ENCODE measurements around the gene RPEL1.
"Not testable (repeated sequence)": the region's sequence is repeated elsewhere in the genome, so short reads cannot be mapped to it uniquely, and the experiment has no call there.

The RPEL1 gene

DNA sequence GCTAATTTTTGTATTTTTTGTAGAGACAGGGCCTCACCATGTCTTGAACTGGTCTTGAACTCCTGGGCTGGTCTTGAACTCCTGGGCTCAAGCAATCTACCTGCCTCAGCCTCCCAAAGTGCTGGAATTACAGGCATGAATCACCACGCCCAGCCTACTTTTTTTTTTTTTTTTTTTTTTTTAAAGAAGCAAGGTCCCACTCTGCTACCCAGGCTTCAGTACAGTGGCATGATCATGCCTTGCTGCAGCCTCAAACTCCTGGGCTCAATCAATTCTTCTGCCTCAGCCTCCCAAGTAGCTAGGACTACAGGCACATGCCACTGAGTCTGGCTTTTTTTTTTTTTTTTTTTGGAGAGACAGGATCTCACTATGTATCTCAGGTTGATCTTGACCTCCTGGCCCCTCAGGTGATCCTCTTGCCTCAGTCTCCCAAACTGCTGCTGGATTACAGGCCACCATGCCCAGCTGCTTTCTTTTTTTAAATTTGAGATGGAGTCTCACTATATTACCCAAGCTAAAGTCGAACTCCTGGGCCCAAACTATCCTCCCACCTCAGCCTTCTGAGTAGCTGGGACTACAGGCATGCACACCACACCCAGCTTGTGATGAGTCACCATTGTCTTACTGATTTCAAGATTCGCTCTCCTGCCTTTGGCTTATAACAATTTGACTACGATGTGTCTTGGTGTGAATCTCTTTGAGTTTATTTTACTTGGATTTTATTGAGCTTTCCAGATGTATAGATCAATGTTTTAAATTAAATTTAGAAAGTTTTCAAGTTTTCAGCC is 9.0 kb downstream of the RPEL1 start:
- H3K4me3 ChIP-seq (ENCODE audit: insufficient read depth, low read length, poor library complexity, severe bottlenecking): no peak overlapping the region
- no peaks in the 10 kb centered on the region for H4K20me1 ChIP-seq (ENCODE audit: low read depth, low read length)
- H3K36me3 ChIP-seq (ENCODE audit: low read length): no peaks in the 10 kb centered on the region
- H2AFZ ChIP-seq (ENCODE audit: low read depth, low read length, severe bottlenecking): no peak overlapping the region
- no peaks in the 10 kb centered on the region for H3K27me3 ChIP-seq (ENCODE audit: low read length)
- no peaks in the 10 kb centered on the region for H3K9me2 ChIP-seq (replicated peaks; ENCODE audit: insufficient read depth, low read length)
- no peak overlapping the region for H3K27ac ChIP-seq (ENCODE audit: low read depth, low read length)
- no peaks in the 10 kb centered on the region for H3K79me2 ChIP-seq (ENCODE audit: insufficient read depth, low read length)
- H3K9me3 ChIP-seq (ENCODE audit: insufficient read depth, low read length): peaks cover 4% of the 10 kb centered on the region; the same call in 1 of the 2 replicates
- H3K4me2 ChIP-seq (ENCODE audit: low read depth, low read length, poor library complexity, severe bottlenecking): no peak overlapping the region
- H3F3A ChIP-seq (ENCODE audit: insufficient read depth): no peaks in the 10 kb centered on the region
- TF ChIP-seq, protein P1, sequence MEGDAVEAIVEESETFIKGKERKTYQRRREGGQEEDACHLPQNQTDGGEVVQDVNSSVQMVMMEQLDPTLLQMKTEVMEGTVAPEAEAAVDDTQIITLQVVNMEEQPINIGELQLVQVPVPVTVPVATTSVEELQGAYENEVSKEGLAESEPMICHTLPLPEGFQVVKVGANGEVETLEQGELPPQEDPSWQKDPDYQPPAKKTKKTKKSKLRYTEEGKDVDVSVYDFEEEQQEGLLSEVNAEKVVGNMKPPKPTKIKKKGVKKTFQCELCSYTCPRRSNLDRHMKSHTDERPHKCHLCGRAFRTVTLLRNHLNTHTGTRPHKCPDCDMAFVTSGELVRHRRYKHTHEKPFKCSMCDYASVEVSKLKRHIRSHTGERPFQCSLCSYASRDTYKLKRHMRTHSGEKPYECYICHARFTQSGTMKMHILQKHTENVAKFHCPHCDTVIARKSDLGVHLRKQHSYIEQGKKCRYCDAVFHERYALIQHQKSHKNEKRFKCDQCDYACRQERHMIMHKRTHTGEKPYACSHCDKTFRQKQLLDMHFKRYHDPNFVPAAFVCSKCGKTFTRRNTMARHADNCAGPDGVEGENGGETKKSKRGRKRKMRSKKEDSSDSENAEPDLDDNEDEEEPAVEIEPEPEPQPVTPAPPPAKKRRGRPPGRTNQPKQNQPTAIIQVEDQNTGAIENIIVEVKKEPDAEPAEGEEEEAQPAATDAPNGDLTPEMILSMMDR (IDR thresholded peaks at IDR 0.05; ENCODE audit: insufficient read depth, low read length, poor library complexity, severe bottlenecking): no peak
- no peak for TF ChIP-seq EZH2phosphoT487 (conservative IDR thresholded peaks at IDR 0.05; ENCODE audit: low read length)
- no peak overlapping the region for H3K9ac ChIP-seq (ENCODE audit: low read length)

DNA sequence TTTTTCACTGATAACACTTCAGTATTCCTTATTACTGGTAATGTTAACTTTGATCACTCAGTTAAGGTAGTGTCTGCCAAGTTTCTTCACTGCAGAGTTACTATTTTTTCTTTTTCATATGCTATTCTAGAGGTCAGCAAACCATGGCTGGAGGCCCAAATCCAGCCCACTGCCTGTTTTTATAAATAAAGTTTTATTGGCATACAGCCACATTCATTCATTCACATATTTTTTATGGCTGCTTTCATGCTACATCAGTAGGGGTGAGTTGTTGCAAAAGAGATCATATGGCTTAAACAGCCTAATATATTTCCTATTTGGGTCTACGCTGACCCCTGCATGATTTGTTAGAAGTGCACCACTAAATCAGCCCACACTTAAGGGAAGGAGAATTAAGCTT is 10.9 kb downstream of the RPEL1 start:
- Histone ChIP-seq H3K27me3 (ENCODE audit: low read length) (no peaks in the 10 kb centered on the region), H3K79me2 (ENCODE audit: insufficient read depth, low read length) (no peaks in the 10 kb centered on the region), H3K27ac (ENCODE audit: low read depth, low read length) (no peak overlapping the region), H3K9me2 (replicated peaks; ENCODE audit: insufficient read depth, low read length) (no peaks in the 10 kb centered on the region), H2AFZ (ENCODE audit: low read depth, low read length, severe bottlenecking) (no peak overlapping the region), H3K4me2 (ENCODE audit: low read depth, low read length, poor library complexity, severe bottlenecking) (no peak overlapping the region), H4K20me1 (ENCODE audit: low read depth, low read length) (no peaks in the 10 kb centered on the region), H3K9me3 (ENCODE audit: insufficient read depth, low read length) (no peaks in the 10 kb centered on the region), H3K4me3 (ENCODE audit: insufficient read depth, low read length, poor library complexity, severe bottlenecking) (no peak overlapping the region), H3F3A (ENCODE audit: insufficient read depth) (no peaks in the 10 kb centered on the region), H3K36me3 (ENCODE audit: low read length) (no peaks in the 10 kb centered on the region), H3K9ac (ENCODE audit: low read length) (no peak overlapping the region)
- TF ChIP-seq EZH2phosphoT487 (conservative IDR thresholded peaks at IDR 0.05; ENCODE audit: low read length): no peak
- TF ChIP-seq, protein P1 (IDR thresholded peaks at IDR 0.05; ENCODE audit: insufficient read depth, low read length, poor library complexity, severe bottlenecking): no peak

DNA sequence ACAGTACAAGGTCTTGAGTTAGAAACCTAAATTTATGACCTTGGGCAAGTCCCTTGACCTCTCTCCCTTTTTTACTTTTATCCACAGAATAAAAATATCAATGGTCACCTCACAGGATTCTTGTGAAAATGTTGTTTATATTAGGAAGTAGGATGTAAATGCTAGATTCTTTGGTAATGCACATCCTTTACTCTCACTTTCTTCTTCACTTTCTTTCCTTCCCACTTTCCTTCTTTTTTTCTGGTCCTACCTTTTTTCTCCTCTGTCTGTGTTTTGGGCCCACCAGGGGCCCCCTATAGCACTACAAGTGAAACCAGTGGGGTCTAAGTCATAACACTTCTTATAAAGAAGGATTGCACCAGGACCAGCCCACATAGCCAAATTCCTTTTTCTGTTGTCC is 12.1 kb downstream of the RPEL1 start:
- H3K9ac ChIP-seq (ENCODE audit: low read length): no peak overlapping the region
- no peaks in the 10 kb centered on the region for H3K36me3 ChIP-seq (ENCODE audit: low read length)
- no peaks in the 10 kb centered on the region for H3F3A ChIP-seq (ENCODE audit: insufficient read depth)
- no peaks in the 10 kb centered on the region for H3K27me3 ChIP-seq (ENCODE audit: low read length)
- H3K4me3 ChIP-seq (ENCODE audit: insufficient read depth, low read length, poor library complexity, severe bottlenecking): no peak overlapping the region
- no peaks in the 10 kb centered on the region for H4K20me1 ChIP-seq (ENCODE audit: low read depth, low read length)
- no peak overlapping the region for H2AFZ ChIP-seq (ENCODE audit: low read depth, low read length, severe bottlenecking)
- no peaks in the 10 kb centered on the region for H3K9me2 ChIP-seq (replicated peaks; ENCODE audit: insufficient read depth, low read length)
- H3K9me3 ChIP-seq (ENCODE audit: insufficient read depth, low read length): no peaks in the 10 kb centered on the region
- H3K4me2 ChIP-seq (ENCODE audit: low read depth, low read length, poor library complexity, severe bottlenecking): no peak overlapping the region
- H3K79me2 ChIP-seq (ENCODE audit: insufficient read depth, low read length): no peaks in the 10 kb centered on the region
- no peak overlapping the region for H3K27ac ChIP-seq (ENCODE audit: low read depth, low read length)
- no peak for TF ChIP-seq EZH2phosphoT487 (conservative IDR thresholded peaks at IDR 0.05; ENCODE audit: low read length)
- TF ChIP-seq, protein P1 (IDR thresholded peaks at IDR 0.05; ENCODE audit: insufficient read depth, low read length, poor library complexity, severe bottlenecking): no peak

DNA sequence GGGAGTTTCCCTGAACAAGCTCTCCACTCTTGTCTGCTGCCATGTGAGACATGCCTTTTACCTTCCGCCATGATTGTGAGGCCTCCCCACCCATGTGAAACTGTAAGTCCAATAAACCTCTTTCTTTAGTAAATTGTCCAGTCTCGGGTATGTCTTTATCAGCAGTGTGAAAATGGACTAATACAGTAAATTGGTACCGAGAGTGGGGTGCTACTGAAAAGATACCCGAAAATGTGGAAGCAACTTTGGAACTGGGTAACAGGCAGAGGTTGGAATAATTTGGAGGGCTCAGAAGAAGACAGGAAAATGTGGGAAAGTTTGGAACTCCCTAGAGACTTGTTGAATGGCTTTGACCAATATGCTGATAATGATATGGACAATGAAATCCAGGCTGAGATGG is 13.2 kb downstream of the RPEL1 start:
- H3F3A ChIP-seq (ENCODE audit: insufficient read depth); H3K4me2 ChIP-seq (ENCODE audit: low read depth, low read length, poor library complexity, severe bottlenecking); H3K27ac ChIP-seq (ENCODE audit: low read depth, low read length); H4K20me1 ChIP-seq (ENCODE audit: low read depth, low read length); H3K9me3 ChIP-seq (ENCODE audit: insufficient read depth, low read length); H3K9me2 ChIP-seq (replicated peaks; ENCODE audit: insufficient read depth, low read length); H3K36me3 ChIP-seq (ENCODE audit: low read length); H3K4me3 ChIP-seq (ENCODE audit: insufficient read depth, low read length, poor library complexity, severe bottlenecking); H2AFZ ChIP-seq (ENCODE audit: low read depth, low read length, severe bottlenecking); H3K79me2 ChIP-seq (ENCODE audit: insufficient read depth, low read length); H3K9ac ChIP-seq (ENCODE audit: low read length); H3K27me3 ChIP-seq (ENCODE audit: low read length): not testable (repeated sequence)
